GM12865 (cell line): ENCODE measurements around the gene STK39.

Source experiments
- DNase-seq: peaks from one replicate; pipeline ENCODE4 v3.0.0; 2010; ENCODE audit warnings: low read depth
- H3K4me3 ChIP-seq: 2 replicates; pipeline ENCODE4 v1.5.1; 2011; ENCODE audit warnings: mild to moderate bottlenecking, low read depth, low read length, control low read depth
- CTCF ChIP-seq: IDR thresholded peaks from 2 replicates; pipeline ENCODE4 v1.5.1; 2011; ENCODE audit warnings: low read length, control low read depth, low read depth, inconsistent platforms; ENCODE audit not compliant: insufficient read depth; ENCODE audit errors: missing control alignments

STK39 gene

GRCh38 chr2:168028362-168028761, 219.0 kb downstream of the STK39 start:
- no peak overlapping the region for H3K4me3 ChIP-seq
- no peak for TF ChIP-seq CTCF
- no peak for DNase-seq

- TF ChIP-seq CTCF, result no peak
- no peak overlapping the region for H3K4me3 ChIP-seq
- no peak for DNase-seq
Measured at GRCh38 chr2:168025487-168026202, 221.8 kb downstream of the STK39 start.

- H3K4me3 ChIP-seq, result no peak overlapping the region
- no peak for TF ChIP-seq CTCF
- no peak for DNase-seq
Measured at GRCh38 chr2:168024459-168024858, 222.9 kb downstream of the STK39 start.

- DNase-seq, result no peak
- no peak for TF ChIP-seq CTCF
- no peak overlapping the region for H3K4me3 ChIP-seq
Measured at GRCh38 chr2:168021800-168022587, 225.4 kb downstream of the STK39 start.

GRCh38 chr2:168015274-168015953, 232.0 kb downstream of the STK39 start:
- no peak overlapping the region for H3K4me3 ChIP-seq
- TF ChIP-seq CTCF, result no peak
- DNase-seq, result no peak

GRCh38 chr2:168009900-168010299, 237.5 kb downstream of the STK39 start:
- DNase-seq, result no peak
- no peak for TF ChIP-seq CTCF
- no peak overlapping the region for H3K4me3 ChIP-seq
